Endothelial cell of umbilical vein (primary cell): ENCODE results near the gene CARD10. TPM values are rescaled to one million over a fixed set of nuclear protein-coding genes. Genes with fewer than 3 reads are reported as not detected.

Source experiments
- BruUV-seq: library from RNA; stranded (reverse); fragments of 400-500 nt; replicated peaks from 2 replicates; lab custom pipeline; 2021; lab: Mats Ljungman, UMichigan
- CTCF ChIA-PET: fragments of 300-600, 350-600 bp; sonication (Branson Sonifier 250); formaldehyde crosslinking; loops from one replicate; lab custom pipeline; 2021; ENCODE audit warnings: antibody characterized with exemption, inconsistent platforms; lab: Charles Lee
- POLR2A ChIA-PET: fragments of 300-600, 350-600 bp; sonication (Branson Sonifier 250); formaldehyde crosslinking; loops from one replicate; lab custom pipeline; 2021; ENCODE audit warnings: antibody characterized with exemption, inconsistent platforms; lab: Charles Lee
- DNase-seq: peaks from one replicate; pipeline ENCODE4 v3.0.0-alpha.2; 2011; ENCODE audit warnings: low read depth, low spot score
- FAIRE-seq: peaks from 2 replicates; lab custom pipeline; 2011; peaks lifted over from hg19 to GRCh38; lab: Jason Lieb, UNC
- H2AFZ ChIP-seq: 2 replicates; pipeline ENCODE4 v1.6.0; 2012; ENCODE audit warnings: low read depth, low read length, control low read depth, inconsistent platforms
- H3K27ac ChIP-seq: 2 replicates; pipeline ENCODE4 v1.5.1; 2011; ENCODE audit warnings: low read depth, mild to moderate bottlenecking, control low read depth, low read length, moderate library complexity; ENCODE audit not compliant: insufficient read depth
- H3K27me3 ChIP-seq, 2 experiments: 2 replicates each; pipeline versions ENCODE4 v1.6.0 to v1.6.1; 2011; ENCODE audit warnings: low read length in 2 of 2, mixed read lengths in 1 of 2; ENCODE audit not compliant: control insufficient read depth in 2 of 2, insufficient read depth in 2 of 2
- H3K36me3 ChIP-seq, 2 experiments: 2 replicates in 1 of 2; 3 replicates in 1 of 2; pipeline ENCODE4 v1.5.1; 2011; ENCODE audit warnings: low read length in 2 of 2, mild to moderate bottlenecking in 1 of 2, moderate library complexity in 1 of 2; ENCODE audit not compliant: control insufficient read depth in 2 of 2, insufficient read depth in 2 of 2; ENCODE audit errors: extremely low read depth in 1 of 2
- H3K4me1 ChIP-seq: 3 replicates; pipeline ENCODE4 v1.5.1; 2011; ENCODE audit warnings: mild to moderate bottlenecking, low read length; ENCODE audit not compliant: control insufficient read depth, insufficient read depth; ENCODE audit errors: extremely low read depth
- H3K4me2 ChIP-seq: 2 replicates; pipeline ENCODE4 v1.6.1; 2011; ENCODE audit warnings: low read length, control low read depth, mixed read lengths; ENCODE audit not compliant: insufficient read depth
- H3K4me3 ChIP-seq, 3 experiments: fragments of 200-600 bp in 1 of 3; sonication (generic), shearing (Covaris generic) in 1 of 3; replicated peaks in 1 of 3; 2 replicates each; pipeline ENCODE4 v1.5.1; 2011 to 2016; ENCODE audit warnings: control low read depth in 3 of 3, low read length in 3 of 3, mild to moderate bottlenecking in 2 of 3, inconsistent platforms in 1 of 3, low read depth in 1 of 3, moderate library complexity in 1 of 3; ENCODE audit not compliant: insufficient read depth in 1 of 3
- H3K79me2 ChIP-seq: 2 replicates; pipeline ENCODE4 v1.6.0; 2012; ENCODE audit warnings: low read length, inconsistent platforms; ENCODE audit not compliant: control insufficient read depth, insufficient read depth
- H3K9ac ChIP-seq: replicated peaks from 2 replicates; pipeline ENCODE3; 2011; ENCODE audit warnings: low read length, control low read depth; ENCODE audit not compliant: insufficient read depth; ENCODE audit errors: extremely low read depth
- H3K9me1 ChIP-seq: replicated peaks from 3 replicates; pipeline ENCODE4 v1.6.0; 2011; ENCODE audit warnings: mild to moderate bottlenecking, low read length; ENCODE audit not compliant: control insufficient read depth, insufficient read depth; ENCODE audit errors: extremely low read depth
- H3K9me3 ChIP-seq: replicated peaks from 2 replicates; pipeline ENCODE4 v1.5.1; 2012; ENCODE audit warnings: low read length, inconsistent platforms; ENCODE audit not compliant: control insufficient read depth, insufficient read depth
- H4K20me1 ChIP-seq: replicated peaks from 2 replicates; pipeline ENCODE3; 2011; ENCODE audit warnings: mild to moderate bottlenecking, low read length; ENCODE audit not compliant: control insufficient read depth, insufficient read depth; ENCODE audit errors: extremely low read depth
- CTCF ChIP-seq, 2 donors: IDR thresholded peaks; 1 replicate in 1 of 2; 2 replicates in 1 of 2; pipeline ENCODE4 v1.5.1; 2011; ENCODE audit warnings: low read length in 2 of 2, mild to moderate bottlenecking in 2 of 2, moderate library complexity in 2 of 2, control low read depth in 1 of 2, inconsistent platforms in 1 of 2, low read depth in 1 of 2; ENCODE audit not compliant: insufficient read depth in 1 of 2; ENCODE audit errors: extremely low read depth in 1 of 2
- FOS ChIP-seq: IDR thresholded peaks from 2 replicates; pipeline ENCODE4 v1.6.1; 2011; ENCODE audit warnings: mild to moderate bottlenecking, low read length, moderate library complexity, borderline replicate concordance; ENCODE audit not compliant: insufficient read depth
- GATA2 ChIP-seq: IDR thresholded peaks from 2 replicates; pipeline ENCODE4 v1.7.0; 2011; ENCODE audit warnings: low read depth, mild to moderate bottlenecking, moderate library complexity, mixed read lengths, low read length; ENCODE audit not compliant: insufficient read length, insufficient read depth
- JUN ChIP-seq: IDR thresholded peaks from 2 replicates; pipeline ENCODE4 v1.6.1; 2011; ENCODE audit warnings: borderline replicate concordance, low read depth; ENCODE audit not compliant: insufficient read length, insufficient read depth
- MAX ChIP-seq: IDR thresholded peaks from 2 replicates; pipeline ENCODE4 v1.6.1; 2011; ENCODE audit not compliant: insufficient read depth, insufficient read length
- MYC ChIP-seq: IDR thresholded peaks from one replicate; pipeline ENCODE4 v1.6.1; 2011; ENCODE audit warnings: mild to moderate bottlenecking, low read depth, low read length
- POLR2A ChIP-seq: IDR thresholded peaks from 2 replicates; pipeline ENCODE4 v1.6.1; 2012; ENCODE audit warnings: low read depth, mild to moderate bottlenecking, control low read depth, low read length
- POLR2AphosphoS5 ChIP-seq: IDR thresholded peaks from 2 replicates; pipeline ENCODE4 v1.6.1; 2012; ENCODE audit warnings: low read depth, mild to moderate bottlenecking, control low read depth, low read length, moderate library complexity; ENCODE audit not compliant: insufficient read depth
- dilution Hi-C: fragments of 300-500 bp; cut with MboI; formaldehyde crosslinking; loops from one replicate; pipeline ENCODE4 v1.15.0; 2019; ENCODE audit warnings: low sequenced_read_pairs; ENCODE audit not compliant: extremely low pct_ligation_motif_present
- intact Hi-C: fragments of 100-400 bp; cut with micrococcal nuclease; formaldehyde crosslinking; loops from one replicate; pipeline ENCODE4 v1.10.0; 2022
- polyA plus RNA-seq, 4 experiments: library from polyadenylated mRNA; depleted of rRNA in 3 of 4; stranded (reverse) in 3 of 4; unstranded in 1 of 4; fragments of >200 nt; gene quantifications; 2 replicates each; pipeline versions ENCODE4 v1.2.1 to v1.2.3, GENCODE V29; 2011 to 2012; ENCODE audit warnings: missing spikeins in 1 of 4
- total RNA-seq: library from RNA; stranded (reverse); gene quantifications from 2 replicates; pipeline ENCODE4 v1.2.3, GENCODE V29; 2021

Gene CARD10
- total and polyA plus RNA-seq, 2 donors (not counting 3 experiments of a cell fraction or from before 2014, with no cell fraction given) = 36.1 to 39.5 TPM

- intact Hi-C loops (no loop called here), dilution Hi-C loops (no loop called here)
- Histone ChIP-seq H3K9ac (no peak overlapping the region), H3K4me1 (peaks cover 51% of the 10 kb centered on the region), H3K9me1 (no peaks in the 10 kb centered on the region), H3K9me3 (no peaks in the 10 kb centered on the region), H4K20me1 (no peaks in the 10 kb centered on the region), H3K27me3 (no peaks in the 10 kb centered on the region), H3K79me2 (no peaks in the 10 kb centered on the region), H3K27ac (no peak overlapping the region), H2AFZ (no peak overlapping the region), H3K4me2 (no peak overlapping the region), H3K4me3 (no peak overlapping the region), H3K36me3 (peaks cover 0 to 21% of the 10 kb centered on the region in 2 experiments)
- ChIA-PET CTCF (interaction anchor here (0.8 to 2.5 kb wide), 9 partner anchors 9 to 94 kb away, joined by 3 to 12 read pairs (median 5); partner anchors contain the start of gene MFNG), POLR2A (no interaction called here)
- DNase-seq (peak; percentile 20), FAIRE-seq (no peak)
- peak; percentile 51 to 72 for TF ChIP-seq CTCF (IDR thresholded peaks at IDR 0.05; ENCODE audit: extremely low read depth in 1 of 2, insufficient read depth in 1 of 2, low read depth in 1 of 2, low read length in 2 of 2)
- TF ChIP-seq MYC = no peak
- no TSS peak for BruUV-seq
Measured at GRCh38 chr22:37498289-37498909, 20.8 kb downstream of the CARD10 start.

GRCh38 chr22:37497062-37497599 lies 22.1 kb downstream of the CARD10 start:
- TF ChIP-seq JUN (peak; percentile 55), POLR2AphosphoS5 (peak; percentile 69), POLR2A (no peak), MAX (no peak), FOS (peak; percentile 68), GATA2 (peak; percentile 60)
- DNase-seq (peak; percentile 70), FAIRE-seq (peak; percentile 95)
- CTCF ChIA-PET = interaction anchor here (0.7 to 2.5 kb wide), 6 partner anchors 11 to 95 kb away, joined by 3 to 11 read pairs (median 6); partner anchors contain the start of gene MFNG
- Histone ChIP-seq H3K9me3 (no peaks in the 10 kb centered on the region), H4K20me1 (no peaks in the 10 kb centered on the region), H3K27me3 (no peaks in the 10 kb centered on the region), H3K79me2 (no peaks in the 10 kb centered on the region), H3K4me3 (no peak overlapping the region), H3K9me1 (no peaks in the 10 kb centered on the region), H3K4me2 (peak overlapping the region; percentile 26), H3K4me1 (peaks cover 44% of the 10 kb centered on the region), H3K9ac (peak overlapping the region; percentile 2), H2AFZ (no peak overlapping the region), H3K27ac (peak overlapping the region; percentile 77), H3K36me3 (peaks cover 0 to 25% of the 10 kb centered on the region in 2 experiments)
- dilution Hi-C loops = no loop called here
- intact Hi-C loops = loop anchor here (1.0 kb wide), 1 partner anchor 11 kb away; the partner anchor contains the start of gene MFNG
- no TSS peak for BruUV-seq
- POLR2A ChIA-PET = no interaction called here
